K562 (cell line): ENCODE data around the gene HOXB5. TPM values are rescaled to one million over a fixed set of nuclear protein-coding genes. Genes with fewer than 3 reads are reported as not detected.

ENCODE experiments used
- ASH1L ChIP-seq: fragments of 450-650 bp; IDR thresholded peaks from 2 replicates; pipeline ENCODE4 v1.6.1; 2018; ENCODE audit warnings: borderline replicate concordance, mild to moderate bottlenecking, low read depth; ENCODE audit not compliant: partially characterized antibody
- ATF1 ChIP-seq, 2 experiments: fragments of 450-650 bp in 1 of 2; IDR thresholded peaks; 2 replicates each; pipeline ENCODE4 v1.6.1; 2016; ENCODE audit warnings: missing compliant biosample characterization in 1 of 2, missing genetic modification characterization in 1 of 2
- CBX8 ChIP-seq: fragments of 200-600 bp; sonication (generic); IDR thresholded peaks from 2 replicates; pipeline ENCODE4 v1.6.1; 2012; ENCODE audit warnings: borderline replicate concordance, mixed run types, low read depth, mild to moderate bottlenecking, moderate library complexity, mixed read lengths, low read length, control low read depth, inconsistent platforms; ENCODE audit not compliant: poor library complexity, severe bottlenecking; ENCODE audit errors: extremely low read depth
- CHD7 ChIP-seq: fragments of 200-600 bp; sonication (generic); IDR thresholded peaks from one replicate; pipeline ENCODE4 v1.6.1; 2012; ENCODE audit warnings: mild to moderate bottlenecking, low read depth, low read length, inconsistent platforms
- FOSL1 ChIP-seq: fragments of 200-800 bp; sonication (Bioruptor generic); conservative IDR thresholded peaks from 2 replicates; pipeline ENCODE4 v1.6.1; 2016; ENCODE audit warnings: missing genetic modification characterization, missing compliant biosample characterization
- FOXM1 ChIP-seq, 2 experiments: fragments of 450-650 bp in 1 of 2; sonication (generic) in 1 of 2; formaldehyde crosslinking in 1 of 2; IDR thresholded peaks; 2 replicates each; pipeline versions ENCODE4 v1.6.1 to v1.9.0; 2017 to 2022; ENCODE audit warnings: low read depth in 2 of 2, mild to moderate bottlenecking in 2 of 2, missing genetic modification reagents in 1 of 2, moderate library complexity in 1 of 2
- GTF2A2 ChIP-seq: IDR thresholded peaks from 2 replicates; pipeline ENCODE4 v1.6.1; 2016; ENCODE audit warnings: mild to moderate bottlenecking, missing genetic modification characterization, missing compliant biosample characterization
- HLTF ChIP-seq: fragments of 450-650 bp; IDR thresholded peaks from 2 replicates; pipeline ENCODE4 v1.6.1; 2016
- MLX ChIP-seq, 2 experiments: fragments of 450-650 bp in 1 of 2; sonication (generic) in 1 of 2; formaldehyde crosslinking; conservative IDR thresholded peaks; 2 replicates each; pipeline versions ENCODE4 v1.4.0 to v1.8.1; 2020 to 2022; ENCODE audit warnings: mild to moderate bottlenecking in 1 of 2, missing genetic modification reagents in 1 of 2
- NEUROD1 ChIP-seq: fragments of 150-350 bp; IDR thresholded peaks from 2 replicates; pipeline ENCODE4 v1.6.1; 2014; ENCODE audit warnings: borderline replicate concordance, low read length, low read depth; ENCODE audit not compliant: partially characterized antibody
- PHB2 ChIP-seq: fragments of 450-650 bp; IDR thresholded peaks from 2 replicates; pipeline ENCODE4 v1.6.1; 2017; ENCODE audit warnings: low read depth
- SPI1 ChIP-seq: IDR thresholded peaks from 2 replicates; pipeline ENCODE4 v1.6.1; 2011; ENCODE audit warnings: low read depth, low read length, control low read depth, borderline replicate concordance
- ZNF143 ChIP-seq: sonication (generic); formaldehyde crosslinking; IDR thresholded peaks from 2 replicates; pipeline ENCODE4 v1.9.0; 2022; ENCODE audit warnings: mild to moderate bottlenecking, missing genetic modification reagents
- ZNF583 ChIP-seq: fragments of 250-450 bp; sonication (Bioruptor Pico); IDR thresholded peaks from 2 replicates; pipeline ENCODE4 v1.4.0; 2020
- ZNF668 ChIP-seq: fragments of 250-450 bp; sonication (Bioruptor Pico); IDR thresholded peaks from 2 replicates; pipeline ENCODE4 v1.8.0; 2022; ENCODE audit warnings: mild to moderate bottlenecking, inconsistent platforms
- polyA plus RNA-seq, 8 experiments: library from polyadenylated mRNA; depleted of rRNA in 4 of 8; stranded (reverse) in 5 of 8; unstranded in 3 of 8; fragments of >200 nt; fragmentation: Nextera tagmentation in 2 of 8; fragmentation: Illumina TruSeq in 1 of 8; extraction: Ambion mirVana in 2 of 8; extraction: Trizol in 1 of 8; gene quantifications; 2 replicates each; pipeline versions ENCODE4 v1.2.1 to v1.2.3, GENCODE V29; 2011 to 2014; ENCODE audit warnings: inconsistent platforms in 1 of 8, missing spikeins in 1 of 8
- total RNA-seq, 7 experiments: library from RNA; depleted of rRNA in 6 of 7; stranded (reverse); fragments of >200 nt in 6 of 7; fragmentation: Illumina TruSeq in 2 of 7; extraction: Trizol in 2 of 7; gene quantifications; 2 replicates each; pipeline versions ENCODE4 v1.2.1 to v1.2.3, GENCODE V29; 2011 to 2021; ENCODE audit warnings: low replicate concordance in 1 of 7

The HOXB5 gene
- total and polyA plus RNA-seq, 9 of the 15 experiments (the other 6 are each of a cell fraction or from before 2014, with no cell fraction given), result 0.24 to 2.7 (median 0.65) TPM

DNA sequence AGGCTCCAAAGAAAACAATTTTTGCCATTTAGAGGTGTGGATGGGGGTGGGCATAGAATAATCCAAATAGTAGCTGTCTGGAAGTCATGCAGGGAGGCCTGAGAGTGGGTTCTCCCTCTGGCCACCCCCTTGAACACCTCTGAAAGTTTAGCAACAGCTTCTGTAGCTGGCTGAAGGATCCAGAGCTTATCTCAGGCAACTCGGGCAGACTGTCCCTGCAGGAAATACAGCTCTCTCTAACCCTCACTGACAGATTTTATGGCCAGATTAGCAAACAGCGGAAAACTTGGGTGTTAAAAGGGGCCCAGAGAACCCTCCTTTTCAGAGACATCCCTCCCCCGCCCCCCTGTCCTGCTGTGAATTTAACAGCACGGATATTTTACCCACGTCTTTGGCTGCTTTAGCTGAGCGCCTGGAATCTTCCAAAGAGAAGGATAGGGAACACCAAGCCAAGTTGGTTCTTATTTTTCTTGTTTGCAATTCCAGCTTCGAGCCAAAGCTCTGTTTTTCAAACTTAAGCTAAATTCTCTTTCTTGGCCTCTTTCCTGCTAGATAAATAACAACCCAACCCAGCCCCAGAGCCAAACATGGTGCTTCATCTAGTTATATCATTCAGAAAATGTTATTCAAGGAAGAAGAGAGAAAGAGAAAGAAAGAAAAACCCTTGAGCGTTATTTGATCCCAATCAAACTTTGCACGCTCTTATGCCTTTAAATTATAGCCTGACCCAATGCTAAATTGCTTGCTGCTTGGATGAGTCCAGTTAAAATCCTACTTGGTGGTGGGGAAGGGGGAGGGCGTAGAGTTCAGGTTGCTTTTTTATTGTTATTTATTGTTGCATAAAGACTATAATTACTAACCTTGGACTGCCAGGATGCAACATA is 46.4 kb downstream of the HOXB5 start (continued):
- TF ChIP-seq NEUROD1, result peak; percentile 63
- TF ChIP-seq SPI1, result no peak
- no peak for TF ChIP-seq ZNF668 (CRISPR knock-in tag)
- no peak for TF ChIP-seq ZNF583
- TF ChIP-seq ATF1 (CRISPR knock-in tag; IDR thresholded peaks at IDR 0.05), result no peak
- TF ChIP-seq ATF1 (tag; IDR thresholded peaks at IDR 0.05), result no peak
- TF ChIP-seq CBX8, result no peak
- TF ChIP-seq CHD7, result no peak
- TF ChIP-seq HLTF, result no peak
- no peak for TF ChIP-seq ZNF143 (CRISPR knock-in tag)
- TF ChIP-seq GTF2A2 (tag), result no peak
- no peak for TF ChIP-seq MLX (CRISPR knock-in tag; conservative IDR thresholded peaks at IDR 0.05)
- TF ChIP-seq FOSL1 (tag), result 0 out of 2 replicates have a peak, but pooled peaks have one; percentile 22
- TF ChIP-seq ASH1L, result no peak
- no peak for TF ChIP-seq PHB2
- TF ChIP-seq FOXM1 (IDR thresholded peaks at IDR 0.05; ENCODE audit: low read depth), result peak; percentile 54
- TF ChIP-seq FOXM1 (CRISPR knock-in tag; IDR thresholded peaks at IDR 0.05; ENCODE audit: low read depth), result no peak
